Lower leg skin (tissue), 3 donors: Measurements from ENCODE around the gene ALPG.

Source experiments
- CTCF ChIP-seq, 3 donors: fragments of 450-650 bp; IDR thresholded peaks; one replicate each; pipeline ENCODE4 v1.5.1; 2016; ENCODE audit warnings: antibody characterized with exemption in 3 of 3, mild to moderate bottlenecking in 3 of 3, moderate library complexity in 2 of 3
- POLR2A ChIP-seq, 2 donors: fragments of 450-650 bp; IDR thresholded peaks; one replicate each; pipeline ENCODE4 v1.6.1; 2016 to 2017; ENCODE audit warnings: antibody characterized with exemption in 2 of 2, mild to moderate bottlenecking in 1 of 2, moderate library complexity in 1 of 2

- TF ChIP-seq CTCF (IDR thresholded peaks at IDR 0.05) = no peak
- TF ChIP-seq POLR2A (IDR thresholded peaks at IDR 0.05) = no peak
Observed at GRCh38 chr2:232395586-232395985, 11.1 kb upstream of the ALPG start.
